ENCODE results near the gene ANKRD35. TPM values are rescaled to one million over a fixed set of nuclear protein-coding genes. Genes with fewer than 3 reads are reported as not detected.

Gene ANKRD35
- total RNA-seq, 1 donor from 2014 or later: 1.5 TPM

DNA sequence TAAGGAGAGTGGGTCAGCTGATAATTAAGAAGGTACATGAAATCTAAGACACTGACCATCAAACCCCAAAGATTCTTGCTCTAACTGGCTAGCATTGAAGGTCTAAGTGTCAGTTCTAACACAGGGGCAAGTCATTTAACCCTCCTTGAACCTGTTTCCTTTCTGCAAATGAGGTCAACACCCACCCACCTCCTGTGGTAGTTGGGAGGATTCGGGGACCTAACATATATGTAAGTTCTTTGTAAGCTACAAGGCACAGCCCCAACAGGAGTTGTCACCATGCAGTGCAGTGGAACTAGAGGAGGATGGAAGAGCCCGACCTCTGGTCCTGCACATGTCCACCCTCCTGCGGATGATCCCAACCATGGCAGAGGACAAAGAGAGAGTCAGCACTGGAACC is 37.8 kb downstream of the ANKRD35 start:
- H3K4me3 ChIP-seq: no peak overlapping the region
- DNase-seq (no peak), ATAC-seq (no peak)
- no peak overlapping the region for H3K27ac ChIP-seq
- peaks cover 65% of the 10 kb centered on the region for H3K36me3 ChIP-seq
- no peaks in the 10 kb centered on the region for H3K9me3 ChIP-seq
- TF ChIP-seq, protein P1, sequence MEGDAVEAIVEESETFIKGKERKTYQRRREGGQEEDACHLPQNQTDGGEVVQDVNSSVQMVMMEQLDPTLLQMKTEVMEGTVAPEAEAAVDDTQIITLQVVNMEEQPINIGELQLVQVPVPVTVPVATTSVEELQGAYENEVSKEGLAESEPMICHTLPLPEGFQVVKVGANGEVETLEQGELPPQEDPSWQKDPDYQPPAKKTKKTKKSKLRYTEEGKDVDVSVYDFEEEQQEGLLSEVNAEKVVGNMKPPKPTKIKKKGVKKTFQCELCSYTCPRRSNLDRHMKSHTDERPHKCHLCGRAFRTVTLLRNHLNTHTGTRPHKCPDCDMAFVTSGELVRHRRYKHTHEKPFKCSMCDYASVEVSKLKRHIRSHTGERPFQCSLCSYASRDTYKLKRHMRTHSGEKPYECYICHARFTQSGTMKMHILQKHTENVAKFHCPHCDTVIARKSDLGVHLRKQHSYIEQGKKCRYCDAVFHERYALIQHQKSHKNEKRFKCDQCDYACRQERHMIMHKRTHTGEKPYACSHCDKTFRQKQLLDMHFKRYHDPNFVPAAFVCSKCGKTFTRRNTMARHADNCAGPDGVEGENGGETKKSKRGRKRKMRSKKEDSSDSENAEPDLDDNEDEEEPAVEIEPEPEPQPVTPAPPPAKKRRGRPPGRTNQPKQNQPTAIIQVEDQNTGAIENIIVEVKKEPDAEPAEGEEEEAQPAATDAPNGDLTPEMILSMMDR (IDR thresholded peaks at IDR 0.05): no peak
- no peaks in the 10 kb centered on the region for H3K27me3 ChIP-seq (ENCODE audit: low read depth)
- H3K4me1 ChIP-seq: peaks cover 26% of the 10 kb centered on the region
- intact Hi-C loops (cut with DNase I): no loop called here

DNA sequence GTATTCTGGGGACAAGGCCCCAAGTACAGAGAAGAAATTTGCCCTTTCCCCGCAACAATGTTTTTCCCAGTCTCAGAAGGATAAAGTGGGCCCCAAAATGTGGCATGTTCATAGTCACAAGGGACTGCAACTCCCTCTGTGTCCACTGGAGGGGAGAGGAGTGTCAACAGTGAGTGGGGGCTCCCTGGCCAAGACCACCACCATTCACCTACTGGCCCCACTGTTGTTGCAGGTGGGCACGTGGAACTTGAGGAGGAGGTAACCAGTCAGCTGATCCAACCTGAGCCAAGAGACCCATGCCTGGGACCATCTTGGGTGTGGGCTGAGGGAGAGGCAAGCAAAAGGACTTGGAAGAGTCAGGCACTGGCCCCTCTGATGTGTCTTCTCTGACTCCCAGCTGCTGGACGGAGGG is 39.5 kb downstream of the ANKRD35 start:
- Histone ChIP-seq H3K27ac (peak overlapping the region; percentile 60), H3K27me3 (ENCODE audit: low read depth) (no peaks in the 10 kb centered on the region), H3K36me3 (peaks cover 65% of the 10 kb centered on the region), H3K4me3 (peak overlapping the region; percentile 66), H3K4me1 (peaks cover 26% of the 10 kb centered on the region), H3K9me3 (no peaks in the 10 kb centered on the region)
- TF ChIP-seq, protein P1 (IDR thresholded peaks at IDR 0.05): peak; percentile 64
- intact Hi-C loops (cut with DNase I): no loop called here
- peak; percentile 65 to 72 for ATAC-seq
- DNase-seq: no peak

DNA sequence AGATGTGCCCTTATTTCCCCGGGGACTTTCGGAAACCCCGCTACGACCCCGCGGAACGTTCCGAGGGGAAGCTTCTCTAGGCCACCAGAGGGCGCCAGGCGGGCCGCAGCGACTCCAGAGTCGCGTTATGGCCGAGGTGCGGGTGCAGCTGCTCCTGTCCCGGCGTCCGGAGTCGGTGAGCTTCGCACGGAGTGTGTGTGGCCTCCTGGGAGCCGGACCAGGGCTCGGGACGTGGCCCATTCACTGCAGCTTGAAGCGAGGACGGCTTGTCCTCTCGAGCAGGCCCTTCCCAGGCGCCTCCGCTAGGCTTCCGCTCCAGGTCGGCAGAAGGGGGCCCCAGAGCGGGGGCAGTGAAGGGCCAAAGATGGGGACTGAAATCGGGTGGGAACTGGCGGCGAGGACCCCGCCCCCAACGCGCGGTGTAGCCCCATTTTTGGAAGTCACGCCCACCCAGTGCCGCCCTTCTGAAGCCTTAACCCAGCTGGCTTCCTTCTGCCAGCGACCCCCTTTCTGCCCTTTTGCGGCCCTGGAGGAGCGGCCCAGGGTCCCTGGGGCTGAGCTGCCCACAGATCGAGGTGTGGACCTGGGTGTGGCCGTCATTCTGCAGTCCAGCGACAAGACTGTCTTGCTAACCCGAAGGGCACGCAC is 40.0 kb downstream of the ANKRD35 start, which contains the start of gene NUDT17:
TSS of gene NUDT17 (plus strand) at position 117 of the 648 bp plus-strand sequence. CDS start at position 128, 11 bp downstream.
- H3K4me1 ChIP-seq: peaks cover 26% of the 10 kb centered on the region
- no peaks in the 10 kb centered on the region for H3K27me3 ChIP-seq (ENCODE audit: low read depth)
- DNase-seq (peak; percentile 91), ATAC-seq (peak; percentile 92 to 94)
- peak within 1 kb of the TSS; percentile 66 for H3K4me3 ChIP-seq
- TF ChIP-seq, protein P1 (IDR thresholded peaks at IDR 0.05): peak; percentile 91
- peak within 1 kb of the TSS; percentile 60 for H3K27ac ChIP-seq
- intact Hi-C loops (cut with DNase I): no loop called here
- H3K9me3 ChIP-seq: no peaks in the 10 kb centered on the region
- peaks cover 65% of the 10 kb centered on the region for H3K36me3 ChIP-seq

DNA sequence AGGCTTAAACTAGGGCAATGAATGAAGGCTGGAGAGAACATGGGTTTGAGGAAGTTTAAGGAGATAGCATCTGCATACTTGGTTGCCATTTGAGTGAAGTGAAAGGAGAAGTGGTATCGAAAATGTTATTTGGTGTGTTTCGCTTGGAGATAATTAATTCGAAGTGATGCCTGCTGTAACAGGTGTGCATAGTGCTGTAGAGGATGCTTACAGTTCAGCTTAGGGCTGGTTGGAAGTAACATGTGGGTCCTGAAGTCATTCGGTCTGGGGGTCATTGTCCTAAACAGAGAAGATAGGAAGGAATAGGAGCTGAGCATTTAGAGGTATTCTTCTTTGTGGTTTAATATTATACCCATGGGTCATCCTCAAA is 40.5 kb downstream of the ANKRD35 start:
- DNase-seq: no peak
- H3K27me3 ChIP-seq (ENCODE audit: low read depth): no peaks in the 10 kb centered on the region
- H3K4me3 ChIP-seq: peak overlapping the region; percentile 66
- no peaks in the 10 kb centered on the region for H3K9me3 ChIP-seq
- ATAC-seq: peak; percentile 3 to 47
- peak overlapping the region; percentile 60 for H3K27ac ChIP-seq
- intact Hi-C loops (cut with DNase I): no loop called here
- peaks cover 65% of the 10 kb centered on the region for H3K36me3 ChIP-seq
- peaks cover 26% of the 10 kb centered on the region for H3K4me1 ChIP-seq
- TF ChIP-seq, protein P1 (IDR thresholded peaks at IDR 0.05): no peak

DNA sequence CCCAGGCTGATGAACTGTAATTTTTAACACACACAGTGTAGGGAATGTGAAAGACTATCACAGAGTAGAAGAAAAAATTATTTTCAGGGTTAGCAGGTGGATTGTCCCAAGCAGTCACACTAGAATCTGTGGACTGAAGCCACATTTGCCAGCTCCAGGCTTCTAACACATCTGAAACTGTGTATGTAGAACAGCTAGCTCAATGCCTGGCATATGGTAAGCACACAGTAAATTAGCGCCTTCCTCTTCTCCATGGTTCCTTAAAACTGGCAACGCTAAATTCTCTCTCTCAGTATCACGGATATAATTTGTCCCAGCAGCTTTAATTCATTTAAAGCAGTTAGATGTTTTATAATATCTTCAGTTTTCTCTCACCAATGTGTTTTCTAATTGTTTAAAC is 42.6 kb downstream of the ANKRD35 start:
- Histone ChIP-seq H3K4me1 (peaks cover 18% of the 10 kb centered on the region), H3K36me3 (peaks cover 65% of the 10 kb centered on the region), H3K27ac (no peak overlapping the region), H3K27me3 (ENCODE audit: low read depth) (no peaks in the 10 kb centered on the region), H3K9me3 (no peaks in the 10 kb centered on the region), H3K4me3 (no peak overlapping the region)
- intact Hi-C loops (cut with DNase I): no loop called here
- no peak for ATAC-seq
- DNase-seq: no peak
- TF ChIP-seq, protein P1 (IDR thresholded peaks at IDR 0.05): no peak

Data from lower lobe of right lung (tissue), 2 donors.